ENCODE measurements around the gene SGPL1.
"Not testable (repeated sequence)": the region's sequence is repeated elsewhere in the genome, so short reads cannot be mapped to it uniquely, and the experiment has no call there.

SGPL1 gene

DNA sequence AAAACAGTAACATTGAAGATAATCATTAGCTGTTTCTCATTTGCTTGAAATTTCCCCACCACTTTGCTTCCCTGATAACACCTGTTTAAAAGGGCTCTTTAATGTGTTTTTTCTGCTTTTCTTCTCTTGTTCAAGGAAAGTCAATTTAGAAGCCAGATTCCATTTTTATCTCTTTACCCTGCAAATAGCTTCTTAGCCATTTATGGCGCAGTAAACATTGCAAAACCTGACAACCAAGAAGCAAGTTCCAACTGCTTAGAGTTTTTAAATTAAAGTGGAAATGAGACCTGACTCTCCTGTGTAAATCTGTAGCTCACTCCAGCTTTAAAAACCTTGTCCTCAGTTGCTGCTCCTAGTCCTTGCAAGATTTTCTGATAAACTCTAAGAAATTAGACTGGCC is 30.1 kb downstream of the SGPL1 start:
- DNase-seq: no peak

DNA sequence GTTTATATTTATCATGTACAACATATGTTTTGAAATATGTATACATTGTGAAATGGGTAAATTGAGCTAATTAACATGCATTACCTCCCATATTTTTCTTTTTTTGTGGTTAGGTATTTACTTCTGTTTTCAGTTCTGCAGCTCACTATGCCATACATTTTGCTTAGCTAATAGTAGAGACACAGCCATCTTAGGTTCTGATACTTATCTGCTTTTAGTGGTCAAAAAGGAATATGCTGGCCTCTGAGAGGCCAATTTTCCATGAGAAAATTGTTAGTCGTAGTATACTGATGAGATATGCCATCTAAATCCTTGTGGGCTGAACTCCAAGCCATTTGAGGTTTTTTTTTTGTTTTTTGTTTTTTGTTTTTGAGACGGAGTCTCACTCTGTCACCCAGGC is 31.0 kb downstream of the SGPL1 start:
- DNase-seq: no peak

DNA sequence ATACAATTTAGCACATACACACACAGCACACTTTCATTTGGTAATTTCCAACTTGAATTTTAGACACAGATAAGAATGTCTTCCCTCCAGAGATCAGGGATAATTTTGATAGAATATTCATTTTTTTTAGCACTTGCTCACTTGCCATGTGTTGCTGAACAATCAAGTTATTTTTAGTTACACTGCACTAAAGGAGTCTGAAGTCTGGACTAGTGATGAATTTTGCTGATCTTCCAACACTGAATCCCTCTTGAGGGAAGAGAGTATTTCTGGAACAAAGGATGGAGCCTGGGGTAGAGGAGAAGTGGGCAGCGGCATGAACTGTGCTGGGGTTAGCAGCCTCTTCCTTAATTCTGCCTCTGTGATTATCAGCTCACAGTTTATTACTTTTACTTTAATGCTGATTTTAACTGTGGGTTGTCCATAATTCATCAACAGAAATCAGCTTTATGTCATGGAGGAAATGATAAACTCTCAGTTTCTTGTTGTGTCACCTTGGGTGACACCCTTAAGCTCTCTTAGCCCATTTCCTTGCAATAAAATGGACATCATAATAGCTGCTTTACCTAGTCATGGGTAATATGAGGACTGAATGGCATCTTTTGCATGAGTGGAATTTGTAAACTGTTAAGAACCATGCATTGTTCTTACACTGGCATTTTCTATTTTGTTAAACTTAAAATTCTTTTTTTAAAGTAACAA is 32.1 kb downstream of the SGPL1 start:
- DNase-seq: no peak

DNA sequence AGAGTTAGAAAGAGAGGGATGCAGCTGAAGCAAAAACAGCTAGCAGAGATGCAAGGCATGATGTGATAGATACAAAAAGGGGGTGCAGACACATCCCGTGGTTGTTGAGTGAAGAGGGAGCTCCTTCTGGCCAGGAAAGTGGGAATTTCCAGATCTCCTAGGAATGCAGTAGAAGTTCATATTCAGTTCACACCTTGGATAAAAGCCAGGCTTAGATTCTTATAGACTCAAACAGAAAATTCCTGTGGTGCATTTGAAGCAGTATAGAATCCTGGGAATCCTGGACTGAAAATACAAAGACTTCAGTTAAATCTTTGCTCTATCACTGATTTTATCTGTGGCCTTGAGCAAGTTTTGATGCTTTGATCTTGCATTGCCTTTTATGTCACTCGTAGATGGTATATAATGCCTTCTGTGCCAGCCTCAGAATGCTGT is 33.9 kb downstream of the SGPL1 start:
- peak; percentile 91 for DNase-seq

DNA sequence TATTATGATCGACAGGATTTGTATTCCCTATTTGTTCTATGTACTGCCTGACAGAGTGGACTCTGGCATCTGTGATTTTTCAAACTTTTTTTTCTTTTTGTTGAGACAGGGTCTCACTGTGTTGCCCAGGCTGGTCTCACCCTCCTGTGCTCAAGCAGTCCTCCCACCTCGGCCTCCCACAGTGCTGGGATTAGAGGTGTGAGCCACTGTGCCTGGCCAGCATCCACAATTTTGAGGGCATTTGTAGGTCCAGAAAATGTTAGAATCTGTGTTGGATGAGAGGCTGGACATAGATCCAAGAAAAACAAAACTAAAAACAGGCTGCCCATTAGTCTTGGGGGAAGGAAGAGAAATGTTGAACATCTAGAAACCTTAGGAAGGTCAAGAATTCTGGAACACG is 34.3 kb downstream of the SGPL1 start:
- peak; percentile 20 for DNase-seq

DNA sequence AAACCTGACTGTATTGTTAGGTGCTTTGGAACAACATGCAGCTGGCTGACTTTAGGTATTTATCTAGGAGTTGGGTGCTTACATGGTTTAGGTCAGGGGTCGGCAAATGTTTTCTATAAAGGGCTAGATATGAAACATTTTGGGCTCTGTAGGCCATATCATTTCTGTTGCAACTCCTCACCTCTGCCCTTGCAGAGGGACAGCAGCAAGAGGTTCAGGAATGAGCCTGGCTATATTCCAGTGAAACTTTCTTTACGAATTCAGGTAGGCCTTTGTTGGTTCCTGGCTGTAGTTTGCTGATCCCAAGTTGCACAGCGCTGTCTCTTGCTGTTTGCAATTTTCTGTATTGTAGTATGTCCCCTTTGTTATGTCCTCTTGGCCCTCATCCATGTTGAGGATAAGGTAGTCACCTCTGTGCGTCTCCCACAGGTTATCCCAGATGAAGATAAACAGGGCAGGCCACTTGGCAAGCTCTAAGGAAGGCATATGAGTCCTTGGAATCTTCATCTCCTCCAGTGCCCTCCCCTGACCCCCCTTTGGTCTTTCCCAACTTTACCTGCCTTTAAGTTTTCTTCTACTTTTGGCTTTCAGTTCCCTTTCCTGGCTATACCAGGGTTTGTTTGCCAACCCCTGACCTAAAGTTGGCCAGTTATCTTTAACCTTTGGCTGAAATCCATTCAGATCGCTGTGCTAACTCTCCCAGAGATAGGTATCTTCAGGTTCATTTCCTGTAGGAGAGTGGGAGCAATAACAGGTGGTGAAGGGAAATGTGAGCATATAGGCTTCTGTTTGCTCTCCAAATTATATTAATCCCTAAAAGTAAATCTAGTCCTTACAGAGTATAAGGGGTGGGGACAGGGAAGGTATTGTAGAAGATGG is 36.1 kb downstream of the SGPL1 start:
- no peak for DNase-seq

DNA sequence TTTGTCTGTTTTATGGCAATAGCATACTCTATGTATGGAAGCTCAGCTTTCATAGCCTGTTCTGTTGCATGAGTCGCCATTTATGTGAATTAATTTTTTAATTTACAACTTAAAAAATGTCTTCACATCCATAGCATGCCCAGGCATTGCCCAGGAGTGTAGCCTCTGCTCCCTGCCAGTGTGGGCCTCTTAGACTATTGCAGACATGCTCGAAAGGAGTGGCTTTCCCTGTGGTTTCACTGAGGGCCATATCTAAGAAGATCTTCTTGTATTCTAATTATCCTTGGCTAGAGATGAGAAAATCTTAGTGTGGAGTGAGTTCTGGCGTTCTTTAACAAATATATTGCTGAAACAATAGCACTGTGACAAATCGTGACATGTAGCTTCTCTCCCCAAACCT is 37.3 kb downstream of the SGPL1 start:
- no peak for DNase-seq

DNA sequence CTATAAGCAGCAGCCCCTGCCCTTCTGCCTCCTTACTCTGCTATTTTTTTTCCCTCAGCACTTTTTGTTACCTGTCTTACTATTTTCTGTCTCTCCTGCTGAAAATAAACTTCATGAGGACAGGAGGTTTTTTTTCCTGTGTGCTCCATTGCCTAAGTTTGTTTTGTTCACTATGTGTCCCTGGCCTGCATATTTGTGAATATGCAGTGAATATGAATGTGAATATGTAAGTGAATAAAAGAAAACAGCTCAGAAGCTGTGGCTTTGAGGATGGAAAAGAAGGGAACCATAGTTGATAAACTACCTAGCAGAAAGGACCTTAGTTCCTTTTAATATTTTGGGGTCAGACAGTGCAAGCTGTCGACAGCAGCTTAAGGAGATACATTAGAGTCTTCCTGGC is 37.7 kb downstream of the SGPL1 start:
- no peak for DNase-seq

DNA sequence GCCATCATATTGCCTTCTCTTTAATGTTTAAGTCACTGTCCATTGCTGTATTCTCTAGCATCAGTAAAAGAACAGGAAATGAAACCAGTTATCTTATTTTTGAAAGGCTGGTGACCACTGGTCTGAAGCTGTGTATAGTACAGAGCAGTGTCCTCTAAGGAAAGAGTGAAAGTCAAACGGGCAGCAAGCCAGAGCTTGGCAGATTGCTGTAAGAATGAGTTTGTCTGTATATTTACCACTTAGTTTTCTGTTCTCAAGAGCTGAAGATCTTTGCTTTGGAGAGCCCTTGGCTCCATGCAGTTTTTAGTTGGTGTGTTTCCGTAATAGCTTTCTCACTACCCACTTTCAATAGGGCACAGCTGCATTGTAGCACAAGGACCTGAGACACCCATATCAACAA is 40.7 kb downstream of the SGPL1 start:
- no peak for DNase-seq

DNA sequence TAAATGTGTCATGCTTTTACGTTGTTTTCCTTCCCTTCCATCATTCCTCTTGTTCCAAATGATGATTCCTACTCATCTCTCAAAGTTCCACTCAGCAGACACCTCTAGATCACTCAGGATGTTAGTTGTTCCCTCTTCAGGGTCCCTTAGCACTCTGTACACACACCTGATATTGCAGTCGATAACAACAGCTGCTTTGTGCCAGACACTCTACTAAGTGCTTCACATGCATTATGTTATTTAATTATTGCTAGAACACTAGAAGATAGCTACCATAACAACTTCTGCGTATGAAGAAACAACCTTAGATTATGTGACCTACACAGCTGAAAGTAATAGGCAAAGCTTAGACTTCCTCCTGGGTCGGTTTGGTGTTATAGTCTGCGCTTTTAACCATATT is 43.0 kb downstream of the SGPL1 start:
- no peak for DNase-seq

DNA sequence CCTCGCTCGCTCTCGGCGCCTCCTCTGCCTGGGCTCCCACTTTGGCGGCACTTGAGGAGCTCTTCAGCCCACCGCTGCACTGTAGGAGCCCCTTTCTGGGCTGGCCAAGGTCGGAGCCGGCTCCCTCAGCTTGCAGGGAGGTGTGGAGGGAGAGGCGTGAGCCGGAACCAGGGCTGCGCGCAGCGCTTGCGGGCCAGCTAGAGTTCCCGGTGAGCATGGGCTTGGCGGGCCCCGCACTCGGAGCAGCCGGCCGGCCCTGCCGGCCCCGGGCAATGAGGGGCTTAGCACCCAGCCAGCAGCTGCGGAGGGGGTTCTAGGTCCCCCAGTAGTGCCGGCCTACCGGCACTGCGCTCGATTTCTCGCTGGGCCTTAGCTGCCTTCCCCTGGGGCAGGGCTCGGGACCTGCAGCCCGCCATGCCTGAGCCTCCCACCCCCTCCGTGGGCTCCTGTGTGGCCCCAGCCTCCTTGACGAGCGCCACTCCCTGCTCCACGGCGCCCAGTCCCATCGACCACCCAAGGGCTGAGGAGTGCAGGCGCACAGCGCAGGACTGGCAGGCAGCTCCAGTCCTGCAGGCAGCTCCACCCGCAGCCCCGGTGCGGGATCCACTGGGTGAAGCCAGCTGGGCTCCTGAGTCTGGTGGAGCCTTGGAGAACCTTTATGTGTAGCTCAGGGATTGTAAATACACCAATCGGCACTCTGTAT is 45.9 kb downstream of the SGPL1 start:
- not testable (repeated sequence) for DNase-seq

DNA sequence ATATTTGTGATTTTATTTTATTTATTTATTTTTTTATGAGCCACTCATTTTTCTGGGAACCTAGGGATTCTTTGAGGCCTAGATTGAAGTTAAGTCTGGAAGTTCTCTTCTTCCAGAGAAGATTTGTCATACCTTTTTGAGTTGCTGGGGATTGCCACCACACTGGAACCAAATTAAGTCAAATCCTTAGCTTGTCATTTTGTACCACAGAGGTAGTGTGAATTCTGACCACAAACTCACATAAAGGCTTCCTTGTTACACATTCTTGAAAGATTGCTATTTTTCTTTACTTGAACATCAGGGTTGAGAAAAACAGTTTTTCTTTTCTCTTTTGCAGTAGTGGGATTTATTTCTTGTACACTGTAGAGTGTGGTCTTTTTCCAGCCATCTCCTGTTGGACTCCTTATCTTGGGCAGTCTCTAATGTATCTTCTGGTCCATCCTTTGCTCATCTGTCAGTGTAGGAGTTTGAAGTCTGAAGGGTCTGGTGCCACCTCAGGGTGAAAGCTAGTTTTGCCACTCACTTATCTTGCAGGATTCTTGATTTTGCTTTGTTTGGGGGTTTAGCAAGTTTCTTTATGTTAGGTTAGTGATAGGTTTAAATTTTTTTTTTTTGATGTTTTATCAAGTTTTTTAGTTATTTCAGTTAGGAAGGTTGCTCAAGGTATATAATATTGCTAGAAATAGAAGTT is 47.9 kb downstream of the SGPL1 start:
- DNase-seq: no peak

DNA sequence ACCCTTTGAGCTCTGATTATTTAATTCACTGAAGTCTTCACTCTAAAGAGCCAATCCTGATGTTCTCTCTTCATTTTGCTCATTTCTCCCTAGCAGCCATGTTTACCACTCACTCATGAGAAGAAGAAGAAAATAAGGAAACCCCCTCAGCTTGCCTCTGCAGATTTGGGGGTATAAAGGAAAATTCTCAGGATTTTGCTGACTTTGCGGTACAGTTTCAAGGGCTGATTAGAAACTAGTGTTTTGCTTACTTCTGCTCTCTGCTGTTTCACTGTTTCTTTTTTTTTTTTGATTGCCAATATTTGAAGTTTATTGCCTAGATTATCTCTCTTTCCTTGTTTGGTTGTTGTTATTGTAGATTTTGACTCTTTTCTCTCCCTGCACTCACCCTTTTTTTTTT is 49.2 kb downstream of the SGPL1 start:
- no peak for DNase-seq

DNA sequence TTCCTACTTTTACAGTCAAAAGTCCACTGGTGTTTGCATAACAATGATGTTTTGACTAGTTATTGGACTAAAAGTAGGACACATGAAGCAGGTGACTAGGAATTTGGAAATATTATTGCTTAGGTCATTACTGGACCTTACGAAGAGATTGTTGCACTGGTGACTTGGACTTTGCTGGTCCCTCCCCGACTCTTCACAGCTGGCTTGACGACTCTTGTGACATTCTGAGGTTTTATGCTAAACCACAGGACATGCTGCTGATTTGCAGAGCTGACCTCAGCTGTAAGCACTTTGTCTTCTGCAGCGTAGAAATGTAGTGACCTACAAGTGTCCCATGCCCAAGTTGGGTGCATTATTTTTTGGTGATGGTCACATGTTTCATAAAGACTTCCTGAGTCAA is 50.7 kb downstream of the SGPL1 start:
- no peak for DNase-seq

DNA sequence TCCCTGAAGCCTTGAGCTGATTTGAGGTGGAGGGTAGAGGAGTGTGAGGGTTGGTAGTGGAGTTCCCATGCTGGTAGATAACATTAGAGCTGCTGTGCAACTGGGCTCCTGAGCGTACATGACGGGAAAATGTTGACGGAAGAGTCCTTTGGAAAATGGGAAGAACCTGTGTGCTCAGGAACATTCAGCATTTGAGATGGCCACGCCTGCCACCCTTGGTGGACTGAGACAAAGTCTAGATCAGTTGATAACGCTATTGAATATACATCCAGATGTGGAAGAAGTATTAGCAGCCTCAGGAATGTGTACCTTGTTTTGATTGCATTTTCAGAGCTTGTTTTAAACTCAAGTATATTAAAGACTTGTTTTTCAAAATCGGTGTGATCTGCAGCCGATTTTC is 56.5 kb downstream of the SGPL1 start:
- DNase-seq: no peak

DNA sequence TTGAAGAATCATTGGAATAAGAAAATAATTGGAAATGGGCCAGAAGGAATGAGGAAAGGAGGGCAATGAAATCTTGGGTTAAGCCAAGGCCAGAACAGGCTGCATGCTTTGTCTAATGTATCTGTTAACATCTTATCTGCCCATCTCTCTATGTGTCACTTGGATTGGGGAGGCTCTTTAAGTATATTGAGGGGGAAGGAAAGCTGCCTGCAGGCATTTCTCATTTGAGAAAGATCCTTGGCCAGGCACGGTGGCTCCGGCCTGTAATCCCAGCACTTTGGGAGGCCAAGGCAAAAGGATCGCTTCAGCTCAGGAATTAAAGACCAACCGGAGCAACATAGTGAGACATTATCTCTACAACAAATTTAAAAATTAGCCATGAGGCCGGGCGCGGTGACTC is 58.3 kb downstream of the SGPL1 start:
- no peak for DNase-seq

DNA sequence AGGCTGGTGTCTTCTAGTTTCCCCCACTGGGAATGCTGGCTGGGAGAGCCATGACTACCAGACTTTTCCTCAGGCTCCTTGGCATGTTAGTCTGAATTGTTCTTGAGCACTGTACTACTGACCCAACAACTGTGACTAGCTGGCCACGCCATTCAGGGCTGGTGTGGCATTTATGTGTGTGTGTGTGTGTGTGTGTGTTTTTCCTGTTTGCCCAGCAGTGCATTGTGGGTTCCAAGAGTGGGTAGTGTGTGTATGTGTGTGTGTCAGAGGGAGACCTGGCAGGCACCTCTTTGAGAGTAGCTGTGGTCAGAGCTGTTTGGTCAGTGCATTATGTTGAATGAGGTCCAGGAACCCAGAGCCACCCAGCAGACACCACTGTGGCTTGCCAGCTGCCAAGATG is 63.5 kb downstream of the SGPL1 start:
- no peak for DNase-seq

DNA sequence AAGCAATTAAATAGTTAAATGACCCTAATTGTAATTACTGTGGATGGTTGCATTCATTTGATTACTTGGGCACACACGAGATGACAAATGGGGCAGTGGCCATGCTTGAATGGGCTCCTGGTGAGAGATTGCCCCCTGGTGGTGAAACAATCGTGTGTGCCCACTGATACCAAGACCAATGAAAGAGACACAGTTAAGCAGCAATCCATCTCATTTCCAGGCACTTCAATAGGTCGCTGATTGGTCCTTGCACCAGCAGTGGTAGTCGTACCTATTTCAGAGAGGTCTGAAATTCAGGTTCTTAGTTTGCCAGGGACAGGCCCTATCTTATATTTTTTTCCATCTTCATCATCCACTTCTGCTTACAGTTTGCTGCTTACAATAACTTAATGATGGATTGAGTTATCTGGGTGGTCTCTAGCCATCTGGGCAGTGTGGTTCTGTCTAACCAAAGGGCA is 64.4 kb downstream of the SGPL1 start:
- peak; percentile 76 for DNase-seq

DNA sequence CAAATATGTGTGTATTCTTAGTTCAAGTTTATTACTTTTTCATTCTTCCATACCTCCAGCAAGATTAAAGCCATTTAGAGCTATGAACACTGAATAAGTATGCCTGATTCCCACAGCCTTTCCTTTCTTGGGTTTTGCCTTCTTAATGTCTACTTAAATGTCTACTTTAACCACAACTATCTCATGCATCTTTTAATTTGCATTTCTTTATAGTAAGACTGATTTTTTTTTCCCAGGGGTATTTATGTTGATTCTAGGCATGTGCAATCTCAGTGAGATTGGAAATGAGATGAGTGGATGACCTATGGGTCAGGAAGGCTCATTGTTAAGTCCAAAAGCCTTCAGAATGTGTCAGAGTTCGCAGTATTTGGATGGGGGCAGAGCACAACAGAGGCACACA is 69.0 kb downstream of the SGPL1 start:
- no peak for DNase-seq

DNA sequence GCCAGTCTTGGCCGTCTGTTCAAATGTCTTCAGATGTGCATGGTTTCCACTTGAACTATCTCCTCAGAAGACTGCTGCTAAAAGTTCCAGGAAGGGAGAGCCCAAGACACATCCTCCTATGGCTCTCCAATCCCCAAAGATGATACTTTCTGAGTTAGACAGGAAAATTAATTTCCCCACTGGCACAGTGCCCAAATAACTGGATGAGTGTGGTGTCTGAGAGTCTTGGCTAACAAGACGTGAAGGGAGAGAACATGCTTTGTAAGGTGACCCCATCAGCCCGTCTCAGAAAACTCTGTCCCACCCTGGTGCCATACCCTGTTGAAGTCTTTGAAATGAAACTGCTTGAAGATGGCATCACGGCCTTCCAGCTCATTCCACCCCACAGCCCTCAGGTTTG is 69.7 kb downstream of the SGPL1 start:
- DNase-seq: no peak

DNA sequence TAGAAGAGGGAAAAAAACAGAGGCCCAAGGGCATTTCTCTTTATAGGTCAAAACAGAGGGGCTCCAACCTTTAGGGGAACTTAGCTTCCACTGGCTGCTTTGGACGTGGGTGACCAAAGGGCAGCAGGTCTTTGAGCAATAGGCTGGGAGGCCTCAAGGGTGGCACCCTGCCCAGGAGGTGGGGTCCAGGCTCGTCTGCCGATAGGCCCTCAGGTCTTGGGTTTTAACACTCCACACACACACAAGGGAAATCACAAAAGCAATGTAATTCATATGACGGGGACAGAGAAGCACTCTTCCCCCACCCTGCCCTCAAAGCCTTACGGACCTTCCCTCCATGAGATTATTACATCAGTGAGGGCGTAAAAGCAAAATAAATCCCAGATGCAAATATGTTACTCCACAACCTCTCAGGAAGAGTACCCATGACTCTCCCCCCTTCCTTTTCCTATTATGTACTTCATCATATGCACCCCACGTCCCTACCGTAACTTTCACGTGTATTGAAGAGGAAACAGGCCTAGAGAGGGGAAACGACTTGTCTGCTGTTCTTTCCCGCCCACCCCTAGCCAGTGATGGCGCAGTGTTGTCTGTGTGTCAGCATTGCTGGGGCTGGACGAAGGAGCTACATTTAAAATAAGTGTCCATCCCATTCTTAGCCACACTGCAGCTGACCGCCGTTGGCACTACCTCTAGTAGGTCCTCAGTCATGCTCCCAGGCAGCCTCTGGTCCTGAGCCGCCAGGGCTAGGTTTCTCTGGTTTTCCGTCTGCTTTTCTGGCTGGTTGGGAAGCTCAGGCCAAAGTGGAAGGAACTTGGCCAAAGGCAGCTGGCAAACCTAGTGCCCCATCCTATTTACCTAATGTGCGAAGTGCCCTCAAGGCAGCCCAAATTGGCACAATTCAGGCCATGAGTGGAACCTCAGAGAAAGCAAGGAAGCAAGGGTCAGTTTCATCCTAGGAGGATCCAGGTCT is 70.5 kb downstream of the SGPL1 start:
- DNase-seq: no peak
